ENCODE data around the gene INS. TPM values are rescaled to one million over a fixed set of nuclear protein-coding genes. Genes with fewer than 3 reads are reported as not detected.

INS gene
- total and polyA plus RNA-seq, 2 of the 8 experiments (the other 6 are each of a cell fraction or from before 2014, with no cell fraction given), result not detected

GRCh38 chr11:2140411-2141400, 20.3 kb downstream of the INS start (continued):
- TF ChIP-seq CHD7 (IDR thresholded peaks at IDR 0.05; ENCODE audit: insufficient replicate concordance, low read length), result no peak
- TF ChIP-seq RBBP5 (IDR thresholded peaks at IDR 0.05; ENCODE audit: borderline replicate concordance, low read depth, low read length), result no peak
- peak; percentile 98 for TF ChIP-seq SUZ12 (IDR thresholded peaks at IDR 0.05; ENCODE audit: low read length)
- no peak for TF ChIP-seq TAF7 (optimal IDR thresholded peaks at IDR 0.05; ENCODE audit: borderline replicate concordance, low read depth, low read length)
- TF ChIP-seq EZH2 (IDR thresholded peaks at IDR 0.05; ENCODE audit: low read depth, low read length, severe bottlenecking), result peak; percentile 99
- no peak for TF ChIP-seq SIRT6 (IDR thresholded peaks at IDR 0.05; ENCODE audit: low read length)
- TF ChIP-seq BCL11A (IDR thresholded peaks at IDR 0.05; ENCODE audit: low read depth in 2 of 2, low read length in 2 of 2), result no peak
- peak; percentile 75; the same call in 1 of the 2 replicates for TF ChIP-seq CBX8 (IDR thresholded peaks at IDR 0.05; ENCODE audit: borderline replicate concordance, low read depth, low read length)

Measured in H1 (cell line).